ENCODE results near the gene LMBRD1.

- TF ChIP-seq EZH2phosphoT487 (IDR thresholded peaks at IDR 0.05; ENCODE audit: insufficient read depth, low read depth) (no peak), EZH2 (IDR thresholded peaks at IDR 0.05; ENCODE audit: insufficient read depth, poor library complexity, severe bottlenecking) (no peak)
Observed at GRCh38 chr6:69650703-69651102, 146.1 kb downstream of the LMBRD1 start.
